GM21737 (cell line): ENCODE measurements around the gene IL13.
"Not testable (repeated sequence)": the region's sequence is repeated elsewhere in the genome, so short reads cannot be mapped to it uniquely, and the experiment has no call there.

Experiments
- ATAC-seq: cut with Tn5 transposase; IDR thresholded peaks from one replicate; pipeline ENCODE4 v1.9.1; 2021; ENCODE audit warnings: mild to moderate bottlenecking, moderate library complexity; ENCODE audit not compliant: unreplicated experiment

The IL13 gene

GRCh38 chr5:132657676-132658380, at the start of gene IL13:
IL13 (plus strand) TSS chr5:132658173; CDS start chr5:132658187, 14 bp downstream.
- no peak for ATAC-seq

DNA sequence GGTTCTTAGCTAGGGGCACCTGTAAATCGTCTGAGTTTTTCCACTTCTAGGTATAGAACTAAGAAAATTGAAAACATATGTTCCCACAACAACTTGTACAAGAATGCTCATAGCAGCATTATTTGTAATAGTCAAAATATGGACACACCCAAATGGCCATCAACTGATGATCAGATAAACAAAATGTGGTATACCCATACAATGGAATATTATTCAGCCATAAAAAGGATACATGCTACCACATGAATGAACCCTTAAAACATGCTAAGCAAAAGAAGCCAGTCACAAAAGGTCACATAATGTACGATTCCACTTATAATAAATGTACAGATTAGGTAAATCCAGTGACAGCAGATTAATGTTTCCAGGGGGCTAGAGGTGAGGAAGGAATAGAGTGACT, 46.0 kb upstream of the IL13 start:
- no peak for ATAC-seq

DNA sequence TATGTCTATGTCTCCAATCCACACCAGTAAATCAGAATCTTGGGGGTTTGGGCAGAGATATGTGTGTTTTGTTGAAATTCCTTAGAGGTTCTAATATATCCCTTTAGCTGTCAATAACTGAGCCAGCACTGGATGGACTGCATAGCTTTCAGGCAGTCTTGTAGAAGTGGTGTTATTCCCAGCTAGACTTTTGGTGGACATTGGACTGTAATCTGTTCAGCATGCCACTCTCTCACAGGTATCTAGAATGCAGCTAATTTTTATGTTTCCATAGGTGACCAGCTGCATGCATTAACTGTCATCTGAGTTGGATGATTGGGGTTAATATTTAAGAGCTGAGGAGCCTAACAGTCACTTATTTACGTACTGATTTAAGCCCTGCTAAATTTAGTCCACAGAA, 45.1 kb upstream of the IL13 start:
- ATAC-seq, result no peak

DNA sequence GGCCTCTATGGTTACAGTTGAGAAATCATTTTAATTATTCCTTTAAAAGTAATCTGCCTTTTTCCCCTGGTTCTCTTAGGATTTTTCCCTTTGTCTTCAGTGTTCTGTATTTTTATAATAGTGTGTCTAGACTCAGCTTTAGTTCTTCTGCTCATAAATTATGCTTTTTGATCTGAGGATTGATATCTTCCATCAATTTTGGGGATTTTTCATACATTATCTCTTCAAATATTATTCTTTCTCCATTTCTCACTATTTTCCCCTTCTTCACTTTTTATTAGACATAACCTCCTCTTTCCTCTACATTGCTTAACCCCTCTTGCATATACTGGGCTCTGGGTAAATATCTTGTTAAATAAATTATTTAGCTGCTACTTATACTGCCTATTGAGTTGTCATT, 36.3 kb upstream of the IL13 start:
- ATAC-seq, result no peak

DNA sequence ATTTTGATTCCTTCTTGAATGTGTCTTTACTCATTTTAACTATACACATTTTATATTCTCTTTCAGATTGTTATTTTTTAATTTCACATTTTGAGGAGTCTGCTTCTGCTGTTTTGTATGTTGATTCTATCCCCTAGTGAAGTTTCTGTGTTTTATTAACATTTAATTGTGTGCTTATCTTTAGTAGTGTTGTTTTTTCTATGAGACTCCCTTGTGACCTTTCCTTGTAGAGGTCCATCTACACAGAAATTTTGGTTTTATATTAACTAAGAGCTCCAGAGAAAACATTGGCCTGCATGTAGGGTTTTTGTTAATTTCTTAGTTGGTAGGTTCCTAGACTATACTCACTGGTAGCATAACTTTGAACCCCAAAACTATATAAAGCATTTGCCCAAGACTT, 35.4 kb upstream of the IL13 start:
- no peak for ATAC-seq

DNA sequence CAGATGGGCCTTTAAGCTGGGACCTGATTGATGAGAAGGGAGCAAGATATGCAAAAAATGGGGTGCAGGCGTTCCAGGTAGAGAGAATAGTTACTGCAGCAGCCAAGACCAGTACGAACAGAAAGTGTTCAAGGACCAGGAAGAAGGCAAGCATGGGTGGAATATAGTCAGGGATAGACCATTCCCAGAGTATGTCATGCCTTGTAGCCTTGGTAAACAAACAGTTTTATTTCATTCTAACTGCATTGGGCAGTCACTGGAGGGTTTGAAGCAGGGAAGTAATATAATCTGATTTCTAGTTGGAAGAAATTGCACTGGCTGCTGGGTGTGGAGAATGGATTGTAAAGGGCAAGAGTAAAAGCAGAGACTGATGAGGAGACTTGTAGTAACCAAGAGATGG, 30.5 kb upstream of the IL13 start:
- no peak for ATAC-seq

DNA sequence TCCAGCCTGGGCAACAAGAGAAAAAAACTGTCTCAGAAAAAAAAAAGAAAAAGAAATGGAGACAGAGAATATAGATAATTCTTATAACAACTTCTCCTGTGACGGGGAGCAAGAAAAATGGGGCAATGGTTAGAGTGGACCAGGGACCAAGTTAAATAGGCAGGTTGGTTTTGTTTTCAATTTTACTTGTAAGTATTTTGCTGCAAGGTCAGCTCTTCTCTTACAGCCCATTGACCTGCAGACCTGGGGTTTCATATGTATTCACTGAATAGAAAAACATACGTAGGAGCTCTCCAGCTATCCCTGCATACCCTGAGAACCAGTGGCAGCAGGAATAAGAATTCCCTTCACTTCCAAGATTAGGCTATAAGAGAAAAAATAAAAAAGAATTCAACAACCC, 29.2 kb upstream of the IL13 start:
- ATAC-seq, result peak; percentile 16

DNA sequence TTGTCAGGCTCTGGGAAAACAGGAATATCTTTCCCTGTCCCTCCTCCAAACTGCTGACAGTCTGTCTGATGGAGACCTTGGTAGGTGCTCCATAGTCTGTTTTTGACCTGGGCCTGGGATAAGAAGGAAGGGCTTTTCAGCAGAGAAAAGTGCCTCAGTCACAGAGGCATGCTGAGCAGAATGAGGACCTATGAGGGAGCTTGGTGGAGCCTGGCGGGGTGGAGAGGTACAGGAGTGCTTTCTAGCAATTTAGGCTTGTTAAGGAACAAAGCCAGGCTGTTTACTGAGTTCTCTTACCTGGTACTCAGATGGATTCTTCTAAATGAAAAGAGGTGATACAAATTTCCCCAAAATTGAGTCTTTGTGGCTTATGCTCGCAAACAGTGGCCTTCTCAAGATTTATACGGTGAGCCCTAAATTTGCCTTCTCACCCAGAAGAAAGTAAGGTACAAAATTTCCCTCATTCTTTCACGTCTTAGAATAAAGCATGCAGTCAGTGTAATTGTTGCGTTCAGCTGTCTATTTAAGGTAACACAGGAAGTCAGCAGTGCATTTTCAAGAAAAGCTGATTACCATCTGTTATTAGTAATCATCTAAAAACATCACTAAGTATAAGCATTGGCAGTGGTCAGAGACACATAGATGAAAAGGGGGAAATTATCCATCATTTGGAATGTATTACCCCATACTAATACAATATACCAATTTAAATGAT, 28.6 kb upstream of the IL13 start:
- peak; percentile 63 for ATAC-seq

DNA sequence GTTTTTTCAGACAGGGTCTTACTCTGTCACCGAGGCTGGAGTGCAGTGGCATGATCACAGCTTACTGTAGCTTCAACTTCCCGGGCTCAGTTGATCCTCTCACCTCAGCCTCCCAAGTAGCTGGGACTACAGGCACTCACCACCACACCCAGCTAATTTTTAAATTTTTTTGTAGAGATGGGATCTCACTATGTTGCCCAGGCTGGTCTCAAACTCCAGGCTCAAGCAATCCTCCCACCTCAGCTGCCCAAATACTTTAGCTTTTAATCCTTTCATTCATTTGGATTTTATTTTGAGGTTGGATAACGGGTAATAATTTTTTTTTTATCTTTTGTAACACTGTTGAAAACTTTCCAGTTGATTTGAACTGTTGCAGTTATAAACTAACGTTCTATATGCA, 24.4 kb upstream of the IL13 start:
- ATAC-seq, result not testable (repeated sequence)

DNA sequence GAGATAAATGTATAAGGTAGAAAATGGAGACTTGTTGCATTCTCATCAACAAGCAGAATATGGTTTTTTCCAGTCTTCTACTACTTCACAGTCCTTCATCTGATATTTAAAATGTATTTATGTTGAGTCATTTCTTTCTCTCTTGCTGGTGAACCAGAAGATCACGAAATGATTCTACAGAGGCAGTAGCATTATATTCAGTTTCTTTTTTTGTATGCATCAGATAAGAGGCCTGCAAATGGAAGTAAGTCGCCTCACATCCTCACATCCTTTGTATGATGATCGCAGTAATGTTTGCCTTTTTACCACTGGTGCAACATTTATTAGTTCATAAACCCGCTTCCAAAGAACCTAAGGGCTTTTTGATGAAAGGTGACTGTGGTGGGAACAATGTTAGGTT, 22.1 kb upstream of the IL13 start:
- ATAC-seq, result peak; percentile 29

- no peak for ATAC-seq
Observed at GRCh38 chr5:132637241-132637640, 20.7 kb upstream of the IL13 start.

GRCh38 chr5:132639706-132640130, 18.3 kb upstream of the IL13 start:
- peak; percentile 70 for ATAC-seq

DNA sequence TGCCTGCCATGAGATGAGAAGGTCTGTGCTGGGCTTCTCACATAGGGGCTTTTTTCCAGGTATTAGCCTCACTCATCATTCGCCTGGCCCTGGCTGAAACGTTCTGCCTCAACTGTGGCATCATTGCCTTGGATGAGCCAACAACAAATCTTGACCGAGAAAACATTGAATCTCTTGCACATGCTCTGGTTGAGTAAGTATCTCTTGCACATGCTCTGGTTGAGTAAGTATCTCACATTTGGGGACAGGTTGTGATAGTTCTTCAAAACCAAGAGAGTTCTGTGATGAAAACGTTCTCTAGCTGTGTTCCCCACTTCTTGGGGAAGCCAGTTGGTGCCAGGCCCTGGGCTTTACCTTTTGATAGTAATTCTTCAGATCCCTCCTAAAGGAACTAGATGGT, 17.4 kb upstream of the IL13 start:
- no peak for ATAC-seq

GRCh38 chr5:132641241-132641723, 16.7 kb upstream of the IL13 start:
- peak; percentile 35 for ATAC-seq

DNA sequence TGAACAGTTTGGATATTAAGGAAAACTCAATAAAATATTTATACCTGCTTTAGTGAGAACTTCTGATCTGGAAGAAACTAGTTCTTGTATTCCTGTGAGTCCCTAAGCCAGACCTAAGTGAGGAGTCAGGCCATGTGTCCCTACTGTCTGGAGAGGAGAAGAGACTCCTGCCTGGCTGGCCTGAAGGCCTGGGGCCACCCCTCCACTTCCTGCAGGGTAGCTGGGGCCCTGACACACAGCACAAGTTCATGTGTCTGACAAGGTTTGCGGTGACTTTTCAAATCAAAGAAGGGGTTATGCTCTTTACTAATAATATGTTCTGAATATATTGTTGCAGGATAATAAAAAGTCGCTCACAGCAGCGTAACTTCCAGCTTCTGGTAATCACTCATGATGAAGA, 16.1 kb upstream of the IL13 start:
- ATAC-seq, result no peak

GRCh38 chr5:132644177-132644576, 13.8 kb upstream of the IL13 start:
- ATAC-seq, result no peak

GRCh38 chr5:132646583-132647266, 11.2 kb upstream of the IL13 start:
- no peak for ATAC-seq

GRCh38 chr5:132647473-132647872, 10.5 kb upstream of the IL13 start:
- no peak for ATAC-seq

DNA sequence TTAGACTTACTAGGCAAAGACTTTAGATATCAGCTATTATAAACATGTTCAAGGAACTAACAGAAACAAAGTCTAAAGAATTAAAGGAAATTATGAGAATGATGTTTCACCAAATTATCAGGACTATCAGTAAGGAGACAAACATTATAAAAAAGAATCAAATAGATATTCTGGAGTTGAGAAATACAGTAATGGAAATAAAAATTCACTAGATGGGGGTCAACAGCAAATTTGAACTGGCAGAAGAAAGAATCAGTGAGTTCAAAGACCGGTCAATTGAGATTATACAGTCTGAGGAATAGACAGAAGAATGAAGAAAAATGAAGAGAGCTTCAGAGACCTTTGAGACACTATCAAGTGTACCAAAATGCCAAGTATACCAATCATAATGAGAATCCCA, 9.6 kb upstream of the IL13 start:
- ATAC-seq, result no peak

DNA sequence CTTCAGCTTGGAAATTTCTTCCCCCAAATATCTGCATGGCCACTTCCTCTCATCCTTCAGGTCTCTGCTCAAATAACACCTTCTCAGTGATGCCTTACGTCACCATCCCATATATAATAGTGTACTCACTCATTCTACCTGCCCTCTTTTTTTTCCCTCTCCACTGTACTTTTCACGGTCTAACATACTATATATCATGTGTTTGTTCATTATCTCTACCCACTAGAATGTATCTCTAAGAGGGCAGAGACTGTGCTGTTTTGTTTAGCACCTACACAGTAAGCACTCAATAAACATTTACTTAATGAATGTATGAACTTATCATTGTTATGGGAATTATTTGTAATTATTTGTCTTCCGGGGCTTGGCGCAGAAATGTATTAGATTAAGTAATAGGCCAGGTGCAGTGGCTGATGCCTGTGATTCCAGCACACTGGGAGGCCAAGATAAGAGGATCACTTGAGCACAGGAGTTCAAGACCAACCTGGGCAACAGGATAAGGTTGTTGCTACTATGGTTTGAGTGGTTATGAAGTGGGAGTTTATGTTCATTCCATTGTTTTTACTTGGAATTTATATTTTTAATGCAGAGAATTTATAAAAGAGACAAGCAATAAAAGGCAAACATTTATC, 6.0 kb upstream of the IL13 start:
- ATAC-seq, result no peak

DNA sequence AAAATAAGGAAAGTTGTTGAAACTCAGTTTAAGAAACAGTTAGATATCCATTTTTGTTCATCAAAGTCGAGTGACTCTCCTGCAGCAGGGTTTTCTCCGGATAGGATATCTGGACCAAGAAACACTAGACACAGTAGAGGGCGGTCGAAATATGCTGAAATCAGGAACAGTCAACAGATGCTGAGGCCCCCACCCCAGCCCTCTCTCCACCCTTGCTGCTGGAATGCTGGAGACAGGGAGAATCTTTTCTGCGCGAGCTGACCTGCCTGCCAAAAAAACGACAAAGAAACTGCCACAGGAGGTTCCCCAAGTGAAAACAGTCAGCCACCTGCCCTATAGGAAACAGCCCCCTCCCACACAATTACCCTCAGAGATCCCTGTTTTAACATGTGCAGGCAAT, 4.3 kb upstream of the IL13 start:
- no peak for ATAC-seq
